HG03103 (cell line): Measurements from ENCODE around the gene AFG1L.
"Not testable (repeated sequence)": the region's sequence is repeated elsewhere in the genome, so short reads cannot be mapped to it uniquely, and the experiment has no call there.

Experiments used
- ATAC-seq: cut with Tn5 transposase; IDR thresholded peaks from one replicate; pipeline ENCODE4 v1.9.1; 2021; ENCODE audit warnings: low read depth; ENCODE audit not compliant: unreplicated experiment

Gene AFG1L

DNA sequence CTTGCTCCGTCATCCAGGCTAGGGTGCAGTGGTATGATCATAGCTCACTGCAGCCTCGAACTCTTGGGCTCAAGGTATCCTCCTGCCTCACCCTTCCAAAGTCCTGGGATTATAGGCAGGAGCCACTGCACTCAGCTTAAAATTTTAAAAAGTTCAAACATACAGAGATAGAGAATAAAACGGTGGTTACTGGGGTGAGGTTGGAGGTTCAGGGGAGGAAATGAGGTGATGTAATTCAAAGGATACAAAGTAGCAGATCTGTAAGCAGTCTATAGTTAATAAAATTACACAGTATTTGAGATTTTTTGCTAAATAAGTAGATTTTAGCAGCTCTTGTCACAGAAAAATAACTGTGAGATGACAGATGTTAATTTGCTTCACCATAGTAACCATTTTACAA is 7.5 kb upstream of the AFG1L start:
- ATAC-seq: no peak

DNA sequence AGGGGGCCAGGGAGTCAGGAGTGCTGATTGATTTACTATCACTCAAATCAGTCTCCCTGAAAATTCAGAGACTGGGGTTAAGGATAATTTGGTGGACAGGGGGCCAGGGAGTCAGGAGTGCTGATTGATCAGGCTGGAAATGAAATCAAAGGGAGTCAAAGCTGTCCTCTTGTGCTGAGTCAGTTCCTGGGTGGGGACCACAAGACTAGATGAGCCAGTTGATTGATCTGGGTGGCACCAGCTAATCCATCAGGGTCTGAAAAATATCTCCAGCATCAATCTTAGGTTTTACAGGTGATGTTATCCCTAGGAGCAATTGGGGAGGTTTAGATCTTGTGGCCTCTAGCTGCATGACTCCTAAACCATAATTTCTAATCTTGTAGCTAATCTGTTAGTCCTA is 6.1 kb upstream of the AFG1L start:
- no peak for ATAC-seq

DNA sequence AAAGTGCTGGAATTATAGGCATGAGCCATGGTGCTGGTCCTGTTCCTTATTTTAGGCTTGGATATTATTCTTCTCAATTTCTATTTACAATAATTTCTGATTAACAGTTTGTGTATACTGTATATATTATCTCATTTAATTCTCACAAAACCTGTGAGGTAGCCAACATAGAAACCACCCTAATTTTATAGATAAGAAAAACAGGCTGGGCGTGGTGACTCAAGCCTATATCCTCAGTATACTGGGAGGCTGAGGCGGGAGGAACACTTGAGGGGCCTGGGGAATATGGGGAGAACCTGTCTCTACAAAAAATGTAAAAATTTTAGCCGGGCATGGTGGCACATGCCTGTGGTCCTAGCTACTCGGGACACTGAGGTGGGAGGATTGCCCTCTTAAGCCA is 3.8 kb upstream of the AFG1L start:
- ATAC-seq: no peak

DNA sequence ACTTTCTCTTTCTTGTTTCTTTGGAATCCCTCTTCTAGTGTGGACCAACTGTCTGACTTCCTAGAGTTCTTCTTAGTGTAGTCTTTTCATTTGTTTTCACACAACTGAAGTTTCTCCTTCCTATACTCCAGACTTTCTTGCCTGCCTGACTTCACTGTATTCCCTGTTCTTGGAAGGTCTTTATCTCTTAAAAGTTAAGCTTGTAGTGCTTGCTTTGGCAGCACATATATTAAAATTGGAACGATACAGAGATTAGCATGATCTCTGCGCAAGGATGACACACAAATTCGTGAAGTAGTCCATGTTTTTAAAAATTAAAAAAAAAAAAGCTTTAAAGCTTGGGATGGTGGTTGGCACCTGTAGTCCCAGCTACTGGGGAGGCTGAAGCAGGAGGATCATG is 2.3 kb upstream of the AFG1L start:
- ATAC-seq: not testable (repeated sequence)

DNA sequence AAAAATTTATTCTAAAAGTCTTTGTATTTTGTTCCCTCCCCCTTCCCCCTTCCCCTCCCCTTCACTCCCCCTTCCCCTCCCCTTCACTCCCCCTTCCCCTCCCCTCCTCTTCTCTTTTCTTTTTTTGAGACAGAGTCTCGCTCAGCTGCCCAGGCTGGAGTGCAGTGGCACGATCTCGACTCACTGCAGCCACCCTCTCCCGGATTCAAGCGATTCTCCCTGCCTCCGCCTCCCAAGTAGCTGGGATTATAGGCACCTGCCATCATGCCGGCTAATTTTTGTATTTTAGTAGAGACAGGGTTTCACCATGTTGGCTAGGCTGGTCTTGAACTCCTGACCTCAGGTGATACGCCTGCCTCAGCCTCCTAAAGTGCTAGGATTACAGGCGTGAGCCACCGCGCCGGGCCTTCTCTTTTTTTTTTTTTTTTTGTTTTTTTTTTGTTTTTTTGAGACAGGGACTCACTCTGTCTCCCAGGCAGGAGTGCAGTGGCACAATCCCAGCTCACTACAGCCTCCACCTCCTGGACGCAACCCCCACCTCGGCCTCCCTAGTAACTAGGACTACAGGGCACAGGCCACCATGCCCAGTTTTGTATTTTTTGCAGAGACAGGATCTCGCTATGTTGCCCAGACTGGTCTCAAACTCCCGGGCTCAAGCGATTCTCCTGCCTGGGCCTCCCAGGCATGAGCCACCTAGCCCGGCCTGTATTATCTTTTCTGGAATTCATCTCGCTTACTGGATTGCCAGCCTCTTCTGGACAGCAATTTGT is 1.1 kb upstream of the AFG1L start:
- no peak for ATAC-seq

DNA sequence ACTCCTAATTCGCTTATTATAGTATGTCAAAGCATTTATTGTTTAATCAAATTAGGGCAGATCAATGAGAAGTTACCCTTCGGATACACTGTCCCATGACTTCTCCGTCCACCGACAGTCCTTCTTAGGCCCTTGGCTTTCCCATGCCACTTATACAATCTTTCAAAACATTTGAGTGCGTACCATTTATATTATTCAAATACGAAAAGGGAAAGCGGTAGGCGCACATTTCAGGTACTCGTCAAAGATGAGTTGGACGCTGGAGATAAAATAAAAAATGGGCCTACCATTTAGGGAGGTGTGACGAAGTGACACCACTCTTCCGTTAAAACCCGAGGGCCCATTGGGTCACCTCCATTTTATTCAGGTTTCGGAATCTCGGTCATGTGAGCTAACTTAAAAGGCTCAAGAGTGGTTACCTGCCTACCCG is 542 bp upstream of the AFG1L start:
- no peak for ATAC-seq

GRCh38 chr6:108295676-108296075 is 822 bp downstream of the AFG1L start:
- no peak for ATAC-seq

- ATAC-seq: no peak
These were observed 7.5 kb downstream of the AFG1L start for GRCh38 chr6:108302386-108302785.

DNA sequence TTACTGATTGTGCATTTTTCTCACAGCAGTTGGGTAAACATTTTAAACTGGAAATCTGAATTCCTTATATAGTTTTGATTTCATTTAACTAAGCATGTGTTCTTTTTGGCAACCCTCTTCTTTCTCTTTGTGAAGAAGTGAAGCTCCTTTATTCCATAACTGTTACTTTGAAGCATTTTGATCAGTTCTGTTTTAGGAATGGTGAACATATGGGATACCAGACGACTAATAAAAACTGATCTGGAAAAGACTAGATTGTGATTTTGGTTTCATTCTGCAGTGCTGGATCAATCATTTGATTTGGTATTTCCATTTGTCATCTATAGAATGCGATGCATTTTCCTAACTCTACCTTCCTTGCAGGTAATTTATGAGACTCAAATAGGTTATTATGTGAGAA is 9.8 kb downstream of the AFG1L start:
- ATAC-seq: no peak

- not testable (repeated sequence) for ATAC-seq
These were observed 13.8 kb downstream of the AFG1L start for GRCh38 chr6:108308641-108309040.

DNA sequence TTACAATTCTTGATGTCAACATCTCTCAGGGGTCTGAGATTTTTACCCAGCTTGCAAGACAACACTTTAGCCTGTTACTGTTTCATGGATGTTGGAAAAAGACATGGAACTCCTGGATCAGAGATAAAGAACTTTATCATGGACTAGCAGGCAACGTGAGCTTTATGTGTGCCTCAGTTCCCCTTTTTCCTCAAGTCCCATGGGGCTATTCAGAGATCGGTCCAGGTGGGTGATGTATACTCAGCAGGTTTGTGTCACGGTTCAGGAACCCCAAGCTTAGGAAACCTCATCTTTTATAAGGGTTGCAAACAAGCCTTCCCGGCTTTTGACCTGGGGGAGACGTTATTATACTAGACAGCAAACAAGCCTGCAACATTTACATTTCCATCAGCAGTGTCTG is 15.0 kb downstream of the AFG1L start:
- ATAC-seq: no peak

- no peak for ATAC-seq
These were observed 17.8 kb downstream of the AFG1L start for GRCh38 chr6:108312605-108313004.

DNA sequence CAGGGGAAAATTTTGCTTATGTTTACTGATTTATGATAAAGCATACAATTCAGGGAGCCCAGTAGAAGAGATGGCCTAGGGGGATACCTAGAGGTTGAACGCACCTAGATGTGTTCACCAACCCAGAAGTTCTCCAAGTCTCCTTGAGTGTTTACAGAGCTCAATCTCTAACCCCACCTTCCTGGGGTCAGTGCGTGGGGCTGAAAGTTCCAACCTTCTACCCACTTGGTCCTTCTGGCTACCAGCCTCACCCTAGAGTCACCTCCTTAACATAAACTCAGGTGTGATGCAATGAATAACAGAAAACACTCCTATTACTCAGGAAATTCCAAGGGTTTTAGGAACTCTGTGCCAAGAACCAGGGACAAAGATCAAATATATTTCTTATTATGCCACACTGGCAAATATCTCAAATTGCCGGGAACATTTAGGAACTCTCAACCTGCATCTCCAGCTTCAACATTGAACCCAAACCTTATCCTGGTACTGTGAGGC is 26.4 kb downstream of the AFG1L start:
- ATAC-seq: no peak

DNA sequence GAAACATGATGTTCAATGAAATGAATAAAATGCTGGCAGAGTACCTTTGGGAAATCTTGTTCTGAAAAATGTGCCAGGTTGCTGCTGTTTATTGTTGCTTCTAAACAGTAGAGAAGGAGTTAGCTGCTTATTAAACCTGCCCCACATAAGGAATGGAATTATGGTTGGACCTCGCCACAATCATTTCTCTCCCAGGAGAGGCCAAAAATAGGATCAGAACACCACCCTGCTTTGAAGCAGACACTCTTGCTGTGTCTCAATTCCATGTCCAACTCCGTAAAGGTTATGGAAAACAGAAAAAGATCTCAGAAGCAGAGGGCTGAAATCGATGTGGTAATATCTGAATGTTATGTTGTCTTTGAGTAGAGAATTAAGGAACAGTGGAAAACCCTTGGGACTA is 27.9 kb downstream of the AFG1L start:
- ATAC-seq: no peak

DNA sequence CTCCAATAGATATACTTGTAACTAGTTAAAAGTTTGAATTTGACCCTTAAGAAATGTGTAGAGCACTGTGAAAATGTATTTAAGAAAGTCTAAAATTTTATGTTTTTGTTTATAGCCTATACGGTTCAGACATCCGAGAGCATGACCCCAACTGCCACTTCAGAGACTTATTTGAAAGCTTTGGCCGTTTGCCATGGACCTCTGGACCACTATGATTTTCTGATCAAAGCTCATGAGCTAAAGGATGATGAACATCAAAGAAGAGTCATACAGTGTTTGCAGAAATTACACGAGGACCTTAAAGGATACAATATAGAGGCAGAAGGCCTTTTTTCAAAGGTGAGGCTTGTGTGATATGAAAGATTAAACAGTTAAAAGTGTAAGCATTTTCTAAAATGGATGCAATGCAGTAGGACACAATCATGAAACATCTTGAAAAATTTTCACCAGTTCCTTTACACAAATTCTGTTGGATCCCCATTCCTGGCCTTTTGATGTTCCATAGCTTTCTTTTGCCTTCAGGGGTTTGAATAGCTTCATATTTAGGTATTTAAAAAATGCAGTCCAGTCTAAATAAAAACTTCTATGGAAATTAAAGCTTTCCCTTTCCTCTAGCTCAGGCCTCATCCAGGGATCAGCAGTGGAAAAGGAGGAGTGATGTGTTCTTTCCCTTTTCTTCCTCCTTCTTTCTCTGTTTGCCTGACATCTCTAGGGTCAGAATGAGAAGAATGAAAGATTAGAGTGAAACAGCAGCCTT is 29.0 kb downstream of the AFG1L start:
- ATAC-seq: no peak

DNA sequence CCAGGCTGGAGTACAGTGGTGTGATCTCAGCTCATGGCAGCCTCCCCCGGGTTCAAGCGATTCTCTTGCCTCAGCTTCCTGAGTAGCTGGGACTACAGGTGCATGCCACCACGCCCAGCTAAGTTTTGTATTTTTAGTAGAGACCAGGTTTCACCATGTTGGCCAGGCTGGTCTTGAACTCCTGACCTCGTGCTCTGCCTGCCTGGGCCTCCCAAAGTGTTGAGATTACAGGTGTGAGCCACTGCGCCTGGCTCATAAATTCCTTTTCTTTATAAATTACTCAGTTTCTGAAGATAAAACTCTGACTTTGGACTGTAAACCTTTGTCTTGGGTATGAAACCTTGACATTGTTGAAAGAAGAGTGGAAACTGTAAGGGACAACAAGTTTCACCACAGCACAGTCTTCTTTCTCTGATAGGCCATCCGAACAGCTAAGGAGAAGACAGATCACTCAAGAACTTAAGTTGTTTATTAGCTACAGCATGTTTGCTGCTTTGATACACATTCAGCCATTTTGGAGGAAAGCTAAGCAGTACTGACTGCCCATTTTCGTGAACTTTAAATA is 35.4 kb downstream of the AFG1L start:
- ATAC-seq: not testable (repeated sequence)

GRCh38 chr6:108330806-108331205 is 36.0 kb downstream of the AFG1L start:
- ATAC-seq: no peak

GRCh38 chr6:108331982-108332381 is 37.1 kb downstream of the AFG1L start:
- ATAC-seq: no peak

- ATAC-seq: no peak
These were observed 42.1 kb downstream of the AFG1L start for GRCh38 chr6:108336971-108337370.

GRCh38 chr6:108337721-108338120 is 42.9 kb downstream of the AFG1L start:
- no peak for ATAC-seq

DNA sequence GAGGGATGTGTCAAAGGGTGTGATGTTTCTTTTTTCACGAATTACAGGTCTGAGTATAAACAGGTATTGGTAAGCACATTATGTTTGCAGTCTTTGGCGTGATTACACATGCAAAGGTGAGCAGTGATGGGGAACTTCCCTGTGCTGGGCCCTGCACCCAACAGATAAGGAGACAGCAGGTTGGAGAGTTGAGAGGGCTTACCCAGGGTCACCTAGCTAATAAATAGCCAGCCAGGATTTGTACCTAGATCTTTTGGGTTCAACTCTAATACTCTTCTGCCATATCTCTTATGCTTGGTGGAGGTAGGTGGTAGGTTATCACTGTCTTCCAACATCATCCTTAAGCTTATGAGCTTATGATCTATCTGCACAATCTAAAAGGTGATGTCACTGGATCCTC is 46.5 kb downstream of the AFG1L start:
- ATAC-seq: no peak

DNA sequence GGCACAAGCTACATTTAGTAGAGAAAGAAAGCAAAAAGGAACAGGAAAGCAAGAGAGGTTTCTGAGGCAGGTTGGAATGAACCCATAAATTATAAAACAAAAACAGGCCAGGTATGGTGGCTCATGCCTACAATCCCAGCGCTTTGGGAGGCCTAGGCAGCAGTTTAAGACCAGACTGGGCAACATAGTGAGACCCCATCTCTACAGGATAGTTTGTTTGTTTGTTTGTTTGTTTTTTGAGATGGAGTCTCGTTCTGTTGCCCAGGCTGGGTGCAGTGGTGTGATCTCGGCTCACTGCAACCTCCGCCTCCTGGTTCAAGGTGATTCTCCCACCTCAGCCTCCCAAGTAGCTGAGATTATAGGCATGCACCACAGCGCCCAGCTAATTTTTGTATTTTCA is 49.0 kb downstream of the AFG1L start:
- ATAC-seq: no peak
